GM12865 (cell line): ENCODE data around the gene TRIM45.

ENCODE experiments used
- DNase-seq: peaks from one replicate; pipeline ENCODE4 v3.0.0; 2010; ENCODE audit warnings: low read depth
- H3K4me3 ChIP-seq: 2 replicates; pipeline ENCODE4 v1.5.1; 2011; ENCODE audit warnings: mild to moderate bottlenecking, low read depth, low read length, control low read depth
- CTCF ChIP-seq: IDR thresholded peaks from 2 replicates; pipeline ENCODE4 v1.5.1; 2011; ENCODE audit warnings: low read length, control low read depth, low read depth, inconsistent platforms; ENCODE audit not compliant: insufficient read depth; ENCODE audit errors: missing control alignments

TRIM45 gene

GRCh38 chr1:117143871-117144270, 22.3 kb upstream of the TRIM45 start:
- no peak for DNase-seq
- no peak overlapping the region for H3K4me3 ChIP-seq
- no peak for TF ChIP-seq CTCF

GRCh38 chr1:117143172-117143571, 21.6 kb upstream of the TRIM45 start:
- DNase-seq: no peak
- no peak for TF ChIP-seq CTCF
- H3K4me3 ChIP-seq: no peak overlapping the region

- no peak for DNase-seq
- H3K4me3 ChIP-seq: no peak overlapping the region
- no peak for TF ChIP-seq CTCF
Measured at GRCh38 chr1:117142200-117142599, 20.7 kb upstream of the TRIM45 start.

GRCh38 chr1:117138561-117138960, 17.0 kb upstream of the TRIM45 start:
- no peak for TF ChIP-seq CTCF
- DNase-seq: no peak
- no peak overlapping the region for H3K4me3 ChIP-seq

- H3K4me3 ChIP-seq: no peak overlapping the region
- no peak for DNase-seq
- TF ChIP-seq CTCF: no peak
Measured at GRCh38 chr1:117138106-117138505, 16.6 kb upstream of the TRIM45 start.

- no peak for TF ChIP-seq CTCF
- H3K4me3 ChIP-seq: no peak overlapping the region
- no peak for DNase-seq
Measured at GRCh38 chr1:117137281-117137855, 15.8 kb upstream of the TRIM45 start.

- no peak for DNase-seq
- TF ChIP-seq CTCF: no peak
- no peak overlapping the region for H3K4me3 ChIP-seq
Measured at GRCh38 chr1:117136749-117137148, 15.2 kb upstream of the TRIM45 start.
